ENCODE measurements around the gene GAK. TPM values are rescaled to one million over a fixed set of nuclear protein-coding genes. Genes with fewer than 3 reads are reported as not detected.

GAK gene
- total RNA-seq, 6 experiments from 2014 or later, result 65.8 to 72.9 (median 69.1) TPM

DNA sequence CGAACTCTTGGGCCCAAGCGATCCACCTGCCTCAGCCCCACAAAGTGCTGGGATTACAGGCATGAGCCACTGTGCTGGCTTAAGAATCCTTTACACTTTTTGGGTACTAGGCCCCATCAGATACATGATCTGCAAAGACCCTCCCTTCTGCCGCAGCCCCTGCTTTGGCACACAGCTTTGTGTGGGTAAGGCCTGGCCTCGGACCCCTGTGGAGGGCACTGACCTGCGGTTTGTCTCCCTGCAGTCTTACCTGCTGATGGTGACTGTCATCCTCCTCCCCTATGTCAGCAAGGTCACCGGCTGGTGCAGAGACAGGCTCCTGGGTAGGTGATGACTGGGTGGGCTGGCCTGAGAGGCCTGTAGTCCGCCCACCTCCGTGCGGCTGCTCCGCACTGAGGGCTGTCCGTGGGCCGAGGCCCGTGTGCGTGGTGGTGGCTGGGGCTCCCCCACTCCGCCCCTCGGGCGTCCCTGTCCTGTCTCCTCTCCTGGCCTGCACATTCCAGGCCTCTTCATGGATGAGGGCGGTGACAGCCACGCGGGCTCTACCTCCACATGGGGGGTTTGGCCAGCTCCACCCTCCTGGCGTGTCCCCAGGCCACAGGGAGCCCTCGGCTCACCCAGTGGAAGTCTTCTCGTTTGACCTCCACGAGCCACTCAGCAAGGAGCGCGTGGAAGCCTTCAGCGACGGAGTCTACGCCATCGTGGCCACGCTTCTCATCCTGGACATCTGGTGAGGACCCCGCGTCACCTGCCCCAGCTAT is 23.2 kb upstream of the GAK start:
- Mint-ChIP-seq H3K4me1 (ENCODE audit: low read depth) (no peaks in the 10 kb centered on the region), H3K4me3 (no peak overlapping the region), H3K27ac (no peak overlapping the region), H3K27me3 (ENCODE audit: insufficient read depth) (peaks cover 4% of the 10 kb centered on the region), H3K36me3 (ENCODE audit: low read depth) (peaks cover 8% of the 10 kb centered on the region; the same call in 1 of the 2 replicates), H3K9me3 (no peaks in the 10 kb centered on the region)
- TF ChIP-seq, protein P1, sequence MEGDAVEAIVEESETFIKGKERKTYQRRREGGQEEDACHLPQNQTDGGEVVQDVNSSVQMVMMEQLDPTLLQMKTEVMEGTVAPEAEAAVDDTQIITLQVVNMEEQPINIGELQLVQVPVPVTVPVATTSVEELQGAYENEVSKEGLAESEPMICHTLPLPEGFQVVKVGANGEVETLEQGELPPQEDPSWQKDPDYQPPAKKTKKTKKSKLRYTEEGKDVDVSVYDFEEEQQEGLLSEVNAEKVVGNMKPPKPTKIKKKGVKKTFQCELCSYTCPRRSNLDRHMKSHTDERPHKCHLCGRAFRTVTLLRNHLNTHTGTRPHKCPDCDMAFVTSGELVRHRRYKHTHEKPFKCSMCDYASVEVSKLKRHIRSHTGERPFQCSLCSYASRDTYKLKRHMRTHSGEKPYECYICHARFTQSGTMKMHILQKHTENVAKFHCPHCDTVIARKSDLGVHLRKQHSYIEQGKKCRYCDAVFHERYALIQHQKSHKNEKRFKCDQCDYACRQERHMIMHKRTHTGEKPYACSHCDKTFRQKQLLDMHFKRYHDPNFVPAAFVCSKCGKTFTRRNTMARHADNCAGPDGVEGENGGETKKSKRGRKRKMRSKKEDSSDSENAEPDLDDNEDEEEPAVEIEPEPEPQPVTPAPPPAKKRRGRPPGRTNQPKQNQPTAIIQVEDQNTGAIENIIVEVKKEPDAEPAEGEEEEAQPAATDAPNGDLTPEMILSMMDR (IDR thresholded peaks at IDR 0.05), result no peak
- no peak for DNase-seq

GRCh38 chr4:954211-955020 is 22.3 kb upstream of the GAK start:
- Mint-ChIP-seq H3K27me3 (ENCODE audit: insufficient read depth) (peaks cover 2% of the 10 kb centered on the region), H3K9me3 (no peaks in the 10 kb centered on the region), H3K27ac (no peak overlapping the region), H3K4me3 (no peak overlapping the region), H3K36me3 (ENCODE audit: low read depth) (peaks cover 8% of the 10 kb centered on the region; the same call in 1 of the 2 replicates), H3K4me1 (ENCODE audit: low read depth) (no peaks in the 10 kb centered on the region)
- no peak for DNase-seq
- TF ChIP-seq, protein P1 (IDR thresholded peaks at IDR 0.05), result no peak

DNA sequence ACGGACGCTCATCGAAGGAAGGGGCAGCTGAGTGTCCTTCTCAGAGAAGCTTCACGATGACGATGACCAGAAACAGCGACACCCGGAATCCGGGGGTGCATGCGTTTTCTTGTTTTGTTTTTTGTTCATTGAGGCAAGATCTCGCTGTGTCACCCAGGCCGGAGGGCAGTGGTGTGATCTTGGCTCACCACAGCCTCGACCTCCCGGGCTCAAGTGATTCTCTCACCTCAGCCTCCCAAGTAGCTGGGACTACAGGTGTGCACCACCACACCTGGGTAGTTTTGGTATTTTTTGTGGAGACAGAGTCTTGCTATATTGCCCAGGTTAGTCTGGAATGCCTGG is 21.4 kb upstream of the GAK start:
- no peak overlapping the region for H3K4me3 Mint-ChIP-seq
- DNase-seq, result no peak
- no peak overlapping the region for H3K27ac Mint-ChIP-seq
- TF ChIP-seq, protein P1 (IDR thresholded peaks at IDR 0.05), result no peak
- H3K9me3 Mint-ChIP-seq, result no peaks in the 10 kb centered on the region
- no peaks in the 10 kb centered on the region; the same call in 1 of the 2 replicates for H3K27me3 Mint-ChIP-seq (ENCODE audit: insufficient read depth)
- peaks cover 6% of the 10 kb centered on the region; the same call in 1 of the 2 replicates for H3K36me3 Mint-ChIP-seq (ENCODE audit: low read depth)
- H3K4me1 Mint-ChIP-seq (ENCODE audit: low read depth), result no peaks in the 10 kb centered on the region

DNA sequence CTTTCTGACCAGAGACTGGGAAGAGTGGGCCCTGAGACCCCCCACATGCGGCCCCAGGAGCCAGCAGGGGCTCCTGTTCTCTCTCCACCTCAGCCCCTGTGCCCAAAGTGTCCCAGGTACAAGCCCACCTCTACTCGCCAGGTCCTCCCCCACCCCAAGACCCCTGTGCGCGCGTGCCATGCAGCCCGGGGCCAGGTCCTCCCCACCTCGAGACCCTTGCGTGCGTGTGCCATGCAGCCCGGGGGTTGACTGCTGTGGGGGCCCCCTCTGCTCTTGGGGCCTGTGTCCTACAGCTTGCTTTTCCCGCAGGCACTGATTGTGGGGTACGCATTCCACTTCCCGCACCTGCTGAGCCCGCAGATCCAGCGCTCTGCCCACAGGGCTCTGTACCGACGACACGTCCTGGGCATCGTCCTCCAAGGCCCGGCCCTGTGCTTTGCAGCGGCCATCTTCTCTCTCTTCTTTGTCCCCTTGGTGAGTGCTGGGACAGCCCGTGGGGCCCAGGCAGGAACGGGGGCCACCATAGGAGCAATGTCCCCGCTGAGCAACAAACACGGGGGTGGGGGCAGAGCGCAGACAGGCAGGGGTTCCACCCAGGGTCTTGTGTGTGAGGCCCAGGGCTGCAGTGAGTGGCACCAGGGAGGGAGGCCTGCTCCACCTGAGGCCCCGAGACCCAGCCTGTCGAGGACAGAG is 20.9 kb upstream of the GAK start:
- Mint-ChIP-seq H3K36me3 (ENCODE audit: low read depth) (peaks cover 5% of the 10 kb centered on the region; the same call in 1 of the 2 replicates), H3K4me1 (ENCODE audit: low read depth) (no peaks in the 10 kb centered on the region), H3K27me3 (ENCODE audit: insufficient read depth) (no peaks in the 10 kb centered on the region; the same call in none of the 2 replicates), H3K9me3 (no peaks in the 10 kb centered on the region), H3K4me3 (no peak overlapping the region), H3K27ac (no peak overlapping the region)
- TF ChIP-seq, protein P1 (IDR thresholded peaks at IDR 0.05), result no peak
- no peak for DNase-seq

DNA sequence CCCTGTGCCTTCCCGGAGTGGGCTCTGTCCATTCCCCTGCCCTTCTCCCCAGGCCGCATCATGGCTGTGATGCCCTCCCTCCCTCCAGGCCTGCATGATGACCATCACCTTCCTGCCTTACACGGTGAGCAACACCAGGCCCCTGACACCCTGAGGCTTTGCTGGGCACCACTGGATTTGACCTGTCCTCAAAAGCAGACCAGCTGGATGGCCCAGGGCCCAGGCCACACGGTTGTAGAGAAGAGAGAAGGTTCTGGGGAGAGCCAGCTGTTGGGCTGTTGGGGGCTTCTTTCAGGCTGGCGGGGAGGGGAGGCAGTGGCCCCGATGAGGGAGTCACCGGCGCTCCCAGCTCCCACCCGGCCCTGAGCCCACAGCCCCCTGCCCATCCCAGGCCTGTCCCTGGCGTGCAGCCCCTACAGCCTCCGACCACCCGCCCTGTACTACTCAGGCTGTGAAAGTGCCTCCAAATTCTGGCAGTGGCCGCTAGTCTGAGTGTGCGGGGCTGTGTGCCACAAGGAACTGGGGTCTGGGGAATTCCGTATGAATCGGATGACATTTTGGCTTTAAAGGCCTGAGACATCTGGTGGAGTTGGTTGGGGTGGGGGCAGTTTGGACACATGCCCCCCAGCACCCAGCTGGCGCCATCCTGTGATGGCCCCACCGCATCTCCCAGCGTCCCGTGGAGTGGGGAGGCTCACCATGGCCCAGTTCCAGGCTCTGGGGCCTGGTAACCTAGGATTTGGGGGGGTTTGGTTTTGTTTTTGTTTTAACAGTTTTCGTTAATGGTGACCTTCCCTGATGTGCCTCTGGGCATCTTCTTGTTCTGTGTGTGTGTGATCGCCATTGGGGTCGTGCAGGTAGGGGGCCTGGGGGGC is 19.7 kb upstream of the GAK start:
- H3K4me3 Mint-ChIP-seq, result no peak overlapping the region
- no peak for DNase-seq
- peaks cover 5% of the 10 kb centered on the region; the same call in 1 of the 2 replicates for H3K36me3 Mint-ChIP-seq (ENCODE audit: low read depth)
- no peaks in the 10 kb centered on the region; the same call in none of the 2 replicates for H3K27me3 Mint-ChIP-seq (ENCODE audit: insufficient read depth)
- no peaks in the 10 kb centered on the region for H3K9me3 Mint-ChIP-seq
- H3K27ac Mint-ChIP-seq, result no peak overlapping the region
- TF ChIP-seq, protein P1 (IDR thresholded peaks at IDR 0.05), result no peak
- H3K4me1 Mint-ChIP-seq (ENCODE audit: low read depth), result no peaks in the 10 kb centered on the region
